K562 (cell line): Measurements from ENCODE around the gene YPEL2. TPM values are rescaled to one million over a fixed set of nuclear protein-coding genes. Genes with fewer than 3 reads are reported as not detected.

Experiments
- CXXC5 ChIP-seq: fragments of 250-450 bp; sonication (Bioruptor Pico); IDR thresholded peaks from 2 replicates; pipeline ENCODE4 v1.8.0; 2022; ENCODE audit warnings: inconsistent platforms, mild to moderate bottlenecking, moderate library complexity
- E2F4 ChIP-seq: sonication (generic); formaldehyde crosslinking; IDR thresholded peaks from 2 replicates; pipeline ENCODE4 v1.8.0; 2022; ENCODE audit warnings: mild to moderate bottlenecking, low read depth, missing genetic modification reagents
- ELF1 ChIP-seq: fragments of 200-800 bp; sonication (Bioruptor generic); IDR thresholded peaks from 2 replicates; pipeline ENCODE4 v1.6.1; 2016; ENCODE audit warnings: missing genetic modification characterization, missing compliant biosample characterization
- ETV1 ChIP-seq: fragments of 450-650 bp; conservative IDR thresholded peaks from 2 replicates; pipeline ENCODE4 v1.6.1; 2016; ENCODE audit warnings: missing genetic modification characterization, control low read depth, low read depth, missing compliant biosample characterization
- FIP1L1 ChIP-seq: fragments of 200-400 bp; formaldehyde crosslinking; IDR thresholded peaks from 2 replicates; pipeline ENCODE4 v1.6.1; 2018; ENCODE audit warnings: mild to moderate bottlenecking, low read depth, low read length; ENCODE audit not compliant: poor library complexity, severe bottlenecking
- GTF2E2 ChIP-seq: fragments of 200-800 bp; sonication (Bioruptor generic); IDR thresholded peaks from 2 replicates; pipeline ENCODE4 v1.6.1; 2016; ENCODE audit warnings: missing genetic modification characterization, missing compliant biosample characterization
- HBP1 ChIP-seq: fragments of 450-650 bp; formaldehyde crosslinking; IDR thresholded peaks from 2 replicates; pipeline ENCODE4 v1.4.0; 2022; ENCODE audit warnings: missing genetic modification characterization
- HLTF ChIP-seq: fragments of 450-650 bp; IDR thresholded peaks from 2 replicates; pipeline ENCODE4 v1.6.1; 2016
- POLR2H ChIP-seq: IDR thresholded peaks from 2 replicates; pipeline ENCODE4 v1.6.1; 2016; ENCODE audit warnings: missing genetic modification characterization, low read depth, mild to moderate bottlenecking, control low read depth, missing compliant biosample characterization, moderate library complexity
- ZNF583 ChIP-seq: fragments of 250-450 bp; sonication (Bioruptor Pico); IDR thresholded peaks from 2 replicates; pipeline ENCODE4 v1.4.0; 2020
- polyA plus RNA-seq, 8 experiments: library from polyadenylated mRNA; depleted of rRNA in 4 of 8; stranded (reverse) in 5 of 8; unstranded in 3 of 8; fragments of >200 nt; fragmentation: Nextera tagmentation in 2 of 8; fragmentation: Illumina TruSeq in 1 of 8; extraction: Ambion mirVana in 2 of 8; extraction: Trizol in 1 of 8; gene quantifications; 2 replicates each; pipeline versions ENCODE4 v1.2.1 to v1.2.3, GENCODE V29; 2011 to 2014; ENCODE audit warnings: inconsistent platforms in 1 of 8, missing spikeins in 1 of 8
- total RNA-seq, 7 experiments: library from RNA; depleted of rRNA in 6 of 7; stranded (reverse); fragments of >200 nt in 6 of 7; fragmentation: Illumina TruSeq in 2 of 7; extraction: Trizol in 2 of 7; gene quantifications; 2 replicates each; pipeline versions ENCODE4 v1.2.1 to v1.2.3, GENCODE V29; 2011 to 2021; ENCODE audit warnings: low replicate concordance in 1 of 7

The YPEL2 gene
- total and polyA plus RNA-seq, 9 of the 15 experiments (the other 6 are each of a cell fraction or from before 2014, with no cell fraction given): 0.11 to 2.4 (median 0.47) TPM

GRCh38 chr17:59372138-59372751 is 40.8 kb downstream of the YPEL2 start (continued):
- TF ChIP-seq ETV1 (tag) (0 out of 2 replicates have a peak, but pooled peaks have one; percentile 21), ZNF583 (CRISPR knock-in tag) (no peak), CXXC5 (CRISPR knock-in tag) (no peak), FIP1L1 (no peak), ELF1 (tag) (0 out of 2 replicates have a peak, but pooled peaks have one; percentile 31), HBP1 (no peak), POLR2H (tag) (no peak), GTF2E2 (tag) (no peak), HLTF (no peak), E2F4 (CRISPR knock-in tag) (no peak)
